Progenitor cell of endocrine pancreas (in vitro differentiated cells): ENCODE measurements around the gene CERT1. TPM values are rescaled to one million over a fixed set of nuclear protein-coding genes. Genes with fewer than 3 reads are reported as not detected.

ENCODE experiments used
- DNase-seq: peaks from one replicate; pipeline ENCODE4 v3.0.0; 2021; ENCODE audit warnings: low spot score; ENCODE audit not compliant: unreplicated experiment
- H3K27ac Mint-ChIP-seq: 2 replicates; pipeline ENCODE4 v1.8.0; 2021; ENCODE audit warnings: mild to moderate bottlenecking, moderate library complexity, mixed read lengths
- H3K27me3 Mint-ChIP-seq: 2 replicates; pipeline ENCODE4 v1.8.0; 2021; ENCODE audit warnings: mixed read lengths
- H3K36me3 Mint-ChIP-seq: 2 replicates; pipeline ENCODE4 v1.8.0; 2022; ENCODE audit warnings: mixed read lengths; ENCODE audit not compliant: insufficient read depth
- H3K4me1 Mint-ChIP-seq: 2 replicates; pipeline ENCODE4 v1.8.0; 2021; ENCODE audit warnings: low read depth, mixed read lengths
- H3K4me3 Mint-ChIP-seq: 2 replicates; pipeline ENCODE4 v1.8.0; 2021; ENCODE audit warnings: low read depth, mild to moderate bottlenecking, moderate library complexity, mixed read lengths
- H3K9me3 Mint-ChIP-seq: 2 replicates; pipeline ENCODE4 v1.8.0; 2021; ENCODE audit warnings: low read depth, mixed read lengths
- CTCF ChIP-seq: fragments of 200-600 bp; sonication (generic); IDR thresholded peaks from one replicate; pipeline ENCODE4 v1.5.0; 2021; ENCODE audit warnings: antibody characterized with exemption, mild to moderate bottlenecking; ENCODE audit not compliant: unreplicated experiment
- total RNA-seq: library from RNA; stranded (reverse); gene quantifications from 2 replicates; pipeline ENCODE4 v1.2.1, GENCODE V29; 2021

The CERT1 gene
- total RNA-seq, 1 donor from 2014 or later = 50.8 TPM

GRCh38 chr5:75461679-75462078, 49.8 kb downstream of the CERT1 start:
- Mint-ChIP-seq H3K4me1 (peaks cover 20% of the 10 kb centered on the region), H3K27ac (no peak overlapping the region), H3K27me3 (no peaks in the 10 kb centered on the region), H3K4me3 (no peak overlapping the region), H3K36me3 (peaks cover 13% of the 10 kb centered on the region), H3K9me3 (peaks cover 6% of the 10 kb centered on the region)
- TF ChIP-seq CTCF = no peak
- DNase-seq = no peak

- no peak for TF ChIP-seq CTCF
- H3K27me3 Mint-ChIP-seq = no peaks in the 10 kb centered on the region
- H3K36me3 Mint-ChIP-seq = peaks cover 13% of the 10 kb centered on the region
- peaks cover 20% of the 10 kb centered on the region for H3K4me1 Mint-ChIP-seq
- H3K4me3 Mint-ChIP-seq = no peak overlapping the region
- peak overlapping the region; percentile 53 for H3K27ac Mint-ChIP-seq
- H3K9me3 Mint-ChIP-seq = peaks cover 6% of the 10 kb centered on the region
- no peak for DNase-seq
Observed at GRCh38 chr5:75460942-75461610, 50.4 kb downstream of the CERT1 start.

- Mint-ChIP-seq H3K27me3 (no peaks in the 10 kb centered on the region), H3K4me3 (no peak overlapping the region), H3K9me3 (peaks cover 6% of the 10 kb centered on the region), H3K27ac (peak overlapping the region; percentile 25), H3K36me3 (peaks cover 16% of the 10 kb centered on the region), H3K4me1 (peaks cover 20% of the 10 kb centered on the region)
- no peak for TF ChIP-seq CTCF
- no peak for DNase-seq
Observed at GRCh38 chr5:75460532-75460931, 50.9 kb downstream of the CERT1 start.

- DNase-seq = no peak
- no peak overlapping the region for H3K4me3 Mint-ChIP-seq
- H3K27me3 Mint-ChIP-seq = no peaks in the 10 kb centered on the region
- peaks cover 18% of the 10 kb centered on the region for H3K4me1 Mint-ChIP-seq
- H3K36me3 Mint-ChIP-seq = peaks cover 20% of the 10 kb centered on the region
- no peak for TF ChIP-seq CTCF
- H3K27ac Mint-ChIP-seq = peak overlapping the region; percentile 96
- H3K9me3 Mint-ChIP-seq = peaks cover 6% of the 10 kb centered on the region
Observed at GRCh38 chr5:75457691-75458090, 53.7 kb downstream of the CERT1 start.

GRCh38 chr5:75457161-75457560, 54.3 kb downstream of the CERT1 start:
- no peak for DNase-seq
- no peak for TF ChIP-seq CTCF
- H3K4me1 Mint-ChIP-seq = peaks cover 18% of the 10 kb centered on the region
- no peaks in the 10 kb centered on the region for H3K27me3 Mint-ChIP-seq
- H3K36me3 Mint-ChIP-seq = peaks cover 18% of the 10 kb centered on the region
- no peak overlapping the region for H3K4me3 Mint-ChIP-seq
- peaks cover 3% of the 10 kb centered on the region for H3K9me3 Mint-ChIP-seq
- no peak overlapping the region for H3K27ac Mint-ChIP-seq
